Type B pancreatic cell (in vitro differentiated cells): ENCODE results near the gene RBL1. TPM values are rescaled to one million over a fixed set of nuclear protein-coding genes. Genes with fewer than 3 reads are reported as not detected.

Experiments
- DNase-seq: peaks from one replicate; pipeline ENCODE4 v3.0.0; 2021; ENCODE audit warnings: mixed read lengths; ENCODE audit not compliant: unreplicated experiment; ENCODE audit errors: extremely low spot score
- H3K27ac Mint-ChIP-seq: 2 replicates; pipeline ENCODE4 v1.8.0; 2021; ENCODE audit warnings: mild to moderate bottlenecking, mixed read lengths
- H3K27me3 Mint-ChIP-seq: 2 replicates; pipeline ENCODE4 v1.8.0; 2021; ENCODE audit warnings: mixed read lengths
- H3K36me3 Mint-ChIP-seq: 2 replicates; pipeline ENCODE4 v1.8.0; 2021; ENCODE audit warnings: mixed read lengths
- H3K4me1 Mint-ChIP-seq: one replicate; pipeline ENCODE4 v1.8.0; 2021; ENCODE audit warnings: mixed read lengths; ENCODE audit not compliant: unreplicated experiment
- H3K4me3 Mint-ChIP-seq: 2 replicates; pipeline ENCODE4 v1.8.0; 2021; ENCODE audit warnings: mild to moderate bottlenecking, mixed read lengths
- H3K9me3 Mint-ChIP-seq: 2 replicates; pipeline ENCODE4 v1.8.0; 2021; ENCODE audit warnings: mixed read lengths
- CTCF ChIP-seq: fragments of 200-600 bp; sonication (generic); conservative IDR thresholded peaks from 2 replicates; pipeline ENCODE4 v1.5.0; 2021; ENCODE audit warnings: antibody characterized with exemption, mild to moderate bottlenecking
- total RNA-seq: library from RNA; stranded (reverse); gene quantifications from 2 replicates; pipeline ENCODE4 v1.2.1, GENCODE V29; 2021; ENCODE audit warnings: low replicate concordance

Gene RBL1
- total RNA-seq, 1 donor from 2014 or later, result 16.0 TPM

GRCh38 chr20:37114012-37114411, 18.2 kb upstream of the RBL1 start:
- DNase-seq, result no peak
- Mint-ChIP-seq H3K27me3 (no peaks in the 10 kb centered on the region), H3K4me3 (no peak overlapping the region), H3K4me1 (no peaks in the 10 kb centered on the region), H3K36me3 (no peaks in the 10 kb centered on the region), H3K27ac (no peak overlapping the region), H3K9me3 (no peaks in the 10 kb centered on the region)
- no peak for TF ChIP-seq CTCF

GRCh38 chr20:37111926-37112455, 16.2 kb upstream of the RBL1 start:
- Mint-ChIP-seq H3K4me3 (no peak overlapping the region), H3K27me3 (no peaks in the 10 kb centered on the region), H3K27ac (no peak overlapping the region), H3K4me1 (no peaks in the 10 kb centered on the region), H3K9me3 (no peaks in the 10 kb centered on the region), H3K36me3 (no peaks in the 10 kb centered on the region)
- no peak for DNase-seq
- TF ChIP-seq CTCF, result no peak

- Mint-ChIP-seq H3K36me3 (no peaks in the 10 kb centered on the region), H3K27ac (no peak overlapping the region), H3K9me3 (no peaks in the 10 kb centered on the region), H3K4me1 (no peaks in the 10 kb centered on the region), H3K4me3 (no peak overlapping the region), H3K27me3 (no peaks in the 10 kb centered on the region)
- no peak for TF ChIP-seq CTCF
- no peak for DNase-seq
Measured at GRCh38 chr20:37108676-37109075, 12.9 kb upstream of the RBL1 start.

GRCh38 chr20:37102571-37102970, 6.8 kb upstream of the RBL1 start:
- H3K4me3 Mint-ChIP-seq, result no peak overlapping the region
- no peaks in the 10 kb centered on the region for H3K27me3 Mint-ChIP-seq
- no peak for DNase-seq
- no peaks in the 10 kb centered on the region for H3K9me3 Mint-ChIP-seq
- no peak for TF ChIP-seq CTCF
- no peak overlapping the region for H3K27ac Mint-ChIP-seq
- H3K4me1 Mint-ChIP-seq, result no peaks in the 10 kb centered on the region
- no peaks in the 10 kb centered on the region for H3K36me3 Mint-ChIP-seq

- Mint-ChIP-seq H3K9me3 (no peaks in the 10 kb centered on the region), H3K4me3 (peak overlapping the region; percentile 99), H3K27ac (peak overlapping the region; percentile 99), H3K27me3 (no peaks in the 10 kb centered on the region), H3K4me1 (peaks cover 13% of the 10 kb centered on the region), H3K36me3 (peaks cover 3% of the 10 kb centered on the region)
- DNase-seq, result no peak
- no peak for TF ChIP-seq CTCF
Measured at GRCh38 chr20:37096415-37097041, 731 bp upstream of the RBL1 start.
